Activated CD4-positive, alpha-beta T cell treated with anti-CD3 and anti-CD28 coated beads, Interleukin-2, amount 50 U/mL, for 48 hours (primary cell): ENCODE data around the gene CSNK1G2.
"Not testable (repeated sequence)": the region's sequence is repeated elsewhere in the genome, so short reads cannot be mapped to it uniquely, and the experiment has no call there.

Experiments
- DNase-seq, 2 experiments: peaks; one replicate each; pipeline ENCODE4 v3.0.0-alpha.2; 2020

The CSNK1G2 gene

DNA sequence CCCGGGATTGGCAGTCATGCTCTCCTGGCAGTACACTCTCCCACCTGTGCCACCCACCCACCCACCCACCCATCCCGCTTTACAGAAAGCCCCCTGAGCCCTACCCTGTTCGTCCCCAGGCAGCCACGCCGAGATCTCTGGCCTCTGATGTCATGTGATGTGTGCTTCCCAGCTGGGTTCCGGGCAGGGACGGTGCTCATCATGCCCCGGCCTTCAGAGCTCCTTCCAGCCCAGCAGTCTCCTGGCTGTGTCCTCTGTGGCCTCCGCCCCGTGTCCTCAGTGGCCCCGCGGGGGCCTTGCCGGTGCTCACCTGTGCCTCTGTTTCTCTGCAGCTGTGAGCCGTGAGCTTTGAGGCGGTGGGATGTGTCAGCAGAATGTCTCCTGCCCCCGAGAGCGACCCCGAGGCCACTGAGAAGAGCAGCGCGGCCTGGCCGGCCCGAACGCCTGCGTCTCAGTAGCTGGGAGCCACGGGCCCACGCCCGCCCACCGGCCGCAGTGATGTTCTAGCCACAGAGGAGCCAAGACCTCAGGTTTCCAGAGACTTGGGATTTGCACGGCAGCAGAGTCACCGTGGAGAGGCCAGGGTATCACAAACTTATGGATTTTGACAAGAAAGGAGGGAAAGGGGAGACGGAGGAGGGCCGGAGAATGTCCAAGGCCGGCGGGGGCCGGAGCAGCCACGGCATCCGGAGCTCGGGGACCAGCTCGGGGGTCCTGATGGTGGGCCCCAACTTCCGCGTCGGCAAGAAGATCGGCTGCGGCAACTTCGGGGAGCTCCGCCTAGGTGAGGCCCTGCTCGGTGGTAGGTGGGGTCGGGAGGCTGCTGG lies 28.4 kb downstream of the CSNK1G2 start:
- no peak for DNase-seq

DNA sequence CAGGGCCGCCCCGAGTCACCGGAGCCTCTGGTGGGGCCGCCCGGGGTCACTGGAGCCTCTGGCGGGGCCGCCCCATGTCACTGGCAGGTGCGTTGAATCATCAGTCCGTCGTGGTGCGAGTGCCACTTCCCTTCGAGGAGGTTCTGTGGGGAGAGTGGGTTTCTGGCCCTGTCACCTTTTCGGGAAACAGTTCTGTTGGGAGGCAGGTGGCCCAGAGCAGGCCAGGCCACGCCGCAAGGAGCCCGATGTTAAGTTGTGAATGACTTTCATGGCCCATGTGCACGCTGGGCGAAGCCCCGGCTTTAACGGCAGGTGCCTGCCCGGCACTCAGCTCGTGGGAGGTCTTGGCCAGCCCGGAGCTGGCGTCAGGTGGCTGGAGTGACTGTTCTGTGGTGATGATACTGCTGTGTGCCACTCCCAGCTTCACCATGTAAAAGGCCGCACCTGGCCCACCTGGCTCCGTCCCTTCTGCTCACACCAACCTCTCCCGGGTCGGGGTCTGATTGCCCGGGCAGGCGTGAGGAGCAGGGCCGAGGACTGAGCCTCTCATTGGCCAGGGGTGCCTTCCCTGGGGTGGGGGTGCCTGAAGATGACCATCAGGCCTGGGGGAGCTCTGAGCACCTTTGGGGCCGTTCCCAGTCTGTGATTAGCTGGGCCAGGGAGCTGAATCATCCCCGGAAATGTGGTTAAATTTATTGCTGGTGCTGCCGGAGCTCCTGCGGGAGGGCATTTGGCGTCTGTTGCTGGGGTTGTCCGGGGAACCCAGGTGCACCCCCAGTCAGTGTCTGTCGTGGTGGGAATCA lies 29.2 kb downstream of the CSNK1G2 start:
- DNase-seq: no peak

DNA sequence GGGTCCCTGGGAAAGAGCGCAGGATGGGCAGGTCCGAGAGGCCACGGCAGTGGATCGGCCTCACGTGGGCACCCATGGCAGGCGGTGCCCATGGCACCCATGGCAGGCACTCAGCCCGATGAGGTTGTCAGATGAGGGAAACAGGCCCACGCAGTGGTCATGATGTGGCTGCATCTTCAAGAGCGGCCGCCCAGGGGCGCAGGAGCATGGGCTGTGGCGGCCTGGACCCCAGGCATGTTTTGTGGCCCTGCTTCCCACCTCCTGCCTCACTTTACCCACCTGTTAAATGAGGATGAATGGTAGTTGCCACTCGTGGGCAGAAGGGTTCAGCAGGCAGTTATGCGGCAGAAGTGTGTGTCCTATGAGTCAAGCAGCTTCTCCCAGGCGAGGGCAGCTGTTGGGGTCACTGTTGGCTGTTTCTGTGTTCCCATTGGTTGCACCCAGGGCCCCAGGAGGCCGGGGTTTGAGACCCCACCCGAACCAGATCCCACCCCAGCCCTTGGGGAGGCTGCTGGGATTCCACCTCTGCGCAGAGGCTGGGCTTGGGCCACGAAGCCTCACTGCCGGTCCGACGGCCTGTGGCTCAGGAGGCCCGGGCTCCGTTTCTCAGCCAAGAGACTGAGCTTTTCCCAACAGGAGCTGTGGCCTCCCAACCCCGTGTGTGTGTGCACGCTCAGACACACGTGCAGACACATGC lies 30.0 kb downstream of the CSNK1G2 start:
- DNase-seq: no peak

DNA sequence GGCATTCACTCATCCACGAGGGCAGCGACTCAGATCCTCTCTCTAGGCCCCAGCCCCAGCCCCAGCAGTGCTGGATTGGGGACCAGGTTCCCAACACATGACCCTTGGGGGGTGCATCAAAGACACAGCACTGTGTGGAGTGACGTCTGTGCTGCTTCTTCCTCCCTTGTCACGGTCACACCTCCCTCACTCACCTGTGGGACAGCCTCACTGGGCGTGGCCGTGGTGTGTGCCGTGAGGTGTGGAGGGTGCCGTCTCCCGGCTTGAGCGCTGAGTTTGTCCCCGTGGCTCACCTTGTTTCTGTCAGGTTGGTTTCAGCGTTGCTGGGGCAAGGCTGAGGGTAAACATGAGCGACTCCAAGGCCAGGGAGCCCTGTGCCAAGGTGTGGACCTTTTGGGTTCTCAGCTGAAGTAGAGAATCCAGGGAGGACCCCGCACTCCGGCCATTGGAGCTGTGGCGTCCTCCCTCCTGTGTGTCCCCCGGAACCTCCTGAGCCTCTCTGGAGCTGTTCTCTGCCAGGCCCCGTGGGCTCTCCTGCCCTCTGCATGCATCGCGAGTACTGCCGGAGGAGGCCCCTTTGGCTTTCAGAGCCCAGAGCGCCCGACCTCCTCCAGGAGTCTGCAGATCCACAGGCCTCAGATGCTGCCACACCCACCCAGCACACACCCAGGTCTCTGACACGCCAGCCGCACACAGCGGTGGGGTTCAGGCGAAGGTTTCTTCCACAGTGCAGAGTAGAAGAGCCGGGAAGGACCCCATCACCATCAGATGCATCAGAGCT lies 33.6 kb downstream of the CSNK1G2 start:
- DNase-seq: no peak

DNA sequence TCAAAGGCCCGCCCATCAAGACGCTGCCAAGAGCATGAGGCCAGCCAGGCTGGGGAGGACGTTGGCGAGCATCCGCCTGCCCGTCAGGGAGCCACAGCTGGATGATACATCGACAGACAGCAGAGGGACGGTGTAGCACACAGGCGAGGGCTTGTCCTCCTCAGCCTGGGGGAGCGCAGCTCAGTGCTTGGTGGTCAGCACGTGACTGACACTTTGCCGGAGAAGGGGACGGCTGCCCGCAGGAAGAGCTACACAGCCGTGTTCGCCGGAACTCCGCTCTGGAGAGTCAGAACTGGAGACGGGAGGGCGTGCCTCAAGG lies 34.1 kb downstream of the CSNK1G2 start:
- DNase-seq: no peak

DNA sequence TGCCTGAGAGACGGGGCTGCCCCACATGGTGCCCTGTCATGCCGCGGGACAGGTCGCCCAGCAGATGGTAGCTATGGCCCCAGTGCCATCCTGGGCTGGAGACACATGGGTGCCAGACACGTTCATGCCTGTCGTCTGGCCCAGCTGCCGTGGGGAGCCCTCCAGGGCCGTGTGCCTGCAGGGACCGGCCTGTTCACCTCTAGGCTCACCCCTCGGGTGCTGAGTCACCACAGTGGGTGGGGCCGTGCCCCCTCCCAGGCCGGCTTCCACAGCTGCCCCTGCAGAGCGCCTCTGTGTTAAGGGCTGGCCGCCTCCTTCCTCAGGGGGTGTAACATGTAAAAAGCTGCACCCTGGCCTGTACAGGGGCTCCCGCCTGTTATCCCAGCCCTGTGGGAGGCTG lies 36.1 kb downstream of the CSNK1G2 start:
- no peak for DNase-seq

DNA sequence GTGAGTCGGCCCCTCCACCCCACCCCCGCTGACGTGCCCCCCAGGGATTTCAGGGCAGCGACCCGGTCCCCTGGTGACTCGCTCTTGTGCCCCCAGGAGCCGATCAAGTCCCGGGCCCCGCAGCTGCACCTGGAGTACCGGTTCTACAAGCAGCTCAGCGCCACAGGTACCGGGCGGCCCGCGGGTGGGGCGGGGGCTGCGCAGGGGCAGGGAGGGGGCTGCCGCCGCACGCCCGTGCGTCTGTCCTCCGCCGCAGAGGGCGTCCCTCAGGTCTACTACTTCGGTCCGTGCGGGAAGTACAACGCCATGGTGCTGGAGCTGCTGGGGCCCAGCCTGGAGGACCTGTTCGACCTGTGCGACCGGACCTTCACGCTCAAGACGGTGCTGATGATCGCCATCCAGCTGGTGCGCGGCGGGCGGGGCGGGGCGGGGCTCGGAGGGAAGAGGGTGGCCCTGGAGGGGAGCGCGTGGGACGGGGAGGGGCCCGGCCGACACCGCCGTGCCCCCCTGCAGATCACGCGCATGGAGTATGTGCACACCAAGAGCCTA lies 37.4 kb downstream of the CSNK1G2 start:
- DNase-seq: no peak

DNA sequence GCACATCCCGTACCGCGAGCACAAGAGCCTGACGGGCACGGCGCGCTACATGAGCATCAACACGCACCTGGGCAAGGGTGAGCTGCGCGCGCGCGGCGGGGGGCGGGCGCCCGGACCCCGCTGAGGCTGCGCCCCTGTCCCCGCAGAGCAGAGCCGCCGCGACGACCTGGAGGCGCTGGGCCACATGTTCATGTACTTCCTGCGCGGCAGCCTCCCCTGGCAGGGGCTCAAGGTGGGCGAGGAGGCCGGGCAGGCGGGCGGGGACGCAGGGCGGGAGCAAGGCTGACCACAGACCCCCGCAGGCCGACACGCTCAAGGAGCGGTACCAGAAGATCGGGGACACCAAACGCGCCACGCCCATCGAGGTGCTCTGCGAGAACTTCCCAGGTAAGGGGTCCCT lies 38.0 kb downstream of the CSNK1G2 start:
- DNase-seq: no peak

DNA sequence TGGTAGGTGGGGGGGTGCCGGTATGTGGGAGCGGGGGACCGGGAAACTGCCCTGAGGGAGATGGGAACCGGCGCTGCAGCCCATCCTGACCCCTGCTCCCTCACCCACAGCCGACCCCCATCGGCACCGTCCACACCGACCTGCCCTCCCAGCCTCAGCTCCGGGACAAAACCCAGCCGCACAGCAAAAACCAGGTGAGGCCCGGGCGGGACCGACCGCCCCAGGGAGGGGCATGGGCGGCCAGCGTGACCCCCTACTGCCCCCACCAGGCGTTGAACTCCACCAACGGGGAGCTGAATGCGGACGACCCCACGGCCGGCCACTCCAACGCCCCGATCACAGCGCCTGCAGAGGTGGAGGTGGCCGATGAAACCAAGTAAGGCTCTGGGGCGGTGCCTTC lies 38.7 kb downstream of the CSNK1G2 start:
- DNase-seq: no peak

DNA sequence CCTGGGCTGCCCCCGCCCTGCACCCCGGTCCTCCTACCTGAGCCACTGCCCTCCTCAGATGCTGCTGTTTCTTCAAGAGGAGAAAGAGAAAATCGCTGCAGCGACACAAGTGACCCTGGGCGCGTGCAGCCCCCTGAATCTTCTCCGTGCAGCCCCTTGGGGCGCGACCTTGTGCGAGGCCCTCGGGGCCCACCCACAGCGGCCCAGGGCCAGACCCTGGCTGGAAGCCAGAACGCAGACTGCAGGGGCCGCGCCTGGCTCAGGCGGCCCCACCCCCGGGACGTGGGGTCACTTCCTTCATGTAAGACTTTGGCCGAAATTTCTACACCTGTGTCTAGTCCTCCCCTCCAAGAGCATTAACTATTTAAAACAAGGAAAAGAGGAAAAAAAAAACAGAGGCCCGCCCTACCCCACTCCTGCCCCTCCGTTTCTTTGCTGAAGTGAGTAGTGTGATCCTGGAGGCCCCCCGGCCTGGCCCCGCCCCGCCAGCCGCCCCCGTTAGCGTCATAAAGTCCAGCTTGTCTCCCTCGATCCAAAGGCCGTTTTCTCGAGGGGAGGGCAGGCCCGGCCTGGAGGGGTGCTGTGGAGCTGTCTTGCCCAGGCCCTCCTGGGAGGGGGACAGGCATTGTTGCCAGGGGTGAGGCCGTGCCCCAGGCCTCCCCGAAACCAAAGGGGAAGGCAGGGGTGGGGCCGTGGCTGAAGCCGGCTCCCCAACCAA lies 39.3 kb downstream of the CSNK1G2 start:
- no peak for DNase-seq

DNA sequence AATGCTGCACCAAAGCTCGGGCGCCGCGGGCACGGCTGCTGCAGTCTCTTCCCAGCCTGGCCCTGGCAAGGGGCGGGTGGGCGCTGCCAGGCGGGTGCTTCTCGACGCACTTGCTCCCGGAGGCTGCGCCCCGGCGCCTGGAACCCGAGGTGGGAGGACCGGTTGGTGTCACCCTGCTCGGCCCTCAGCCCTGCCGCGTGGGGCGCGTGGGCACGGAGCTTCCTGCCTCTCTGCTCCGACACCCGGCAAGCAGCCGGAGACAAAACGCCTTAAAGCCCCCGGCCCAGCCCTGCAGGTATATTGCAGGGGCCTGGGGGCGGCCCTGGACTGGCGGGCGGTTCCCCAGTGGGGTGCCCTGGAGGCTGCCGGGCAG lies 39.8 kb downstream of the CSNK1G2 start:
- no peak for DNase-seq

DNA sequence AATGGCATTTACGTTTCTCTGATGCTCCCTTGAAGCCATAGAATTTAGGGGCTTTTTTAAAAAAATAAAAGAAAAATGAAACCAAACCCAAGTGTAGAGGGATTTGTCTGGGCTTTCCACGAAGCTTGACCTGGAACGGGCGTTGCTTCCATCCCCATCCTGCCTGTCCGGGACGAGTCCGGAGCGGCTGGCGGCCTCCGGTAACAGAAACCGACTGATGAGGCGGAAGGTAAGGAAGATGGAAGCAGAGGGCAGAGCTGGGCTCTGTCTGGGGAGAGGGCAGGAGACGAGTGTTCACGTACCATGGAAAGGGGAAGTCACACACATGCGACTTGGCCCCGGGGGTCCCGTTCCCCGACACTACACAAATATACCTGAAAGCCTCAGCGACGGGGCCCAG lies 40.3 kb downstream of the CSNK1G2 start:
- DNase-seq: no peak

DNA sequence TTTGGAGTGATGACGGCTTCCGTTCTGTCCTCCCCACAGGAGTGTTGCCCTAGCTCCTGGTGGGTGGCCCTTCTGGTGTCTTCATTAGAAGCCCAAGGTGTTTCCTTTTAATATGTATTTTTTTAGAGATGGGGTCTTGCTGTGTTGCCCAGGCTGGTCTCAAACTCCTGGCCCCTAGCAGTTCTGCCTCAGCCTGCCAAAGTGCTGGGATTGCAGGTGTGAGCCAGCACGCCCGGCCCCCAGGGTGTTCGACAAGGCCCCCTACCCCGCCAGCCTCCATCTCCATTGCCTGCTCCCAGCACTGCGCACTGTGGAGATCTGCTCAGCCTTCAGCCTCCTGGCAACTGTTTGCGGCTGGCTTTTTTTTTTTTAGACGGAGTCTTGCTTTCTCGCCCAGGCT lies 43.4 kb downstream of the CSNK1G2 start:
- no peak for DNase-seq

DNA sequence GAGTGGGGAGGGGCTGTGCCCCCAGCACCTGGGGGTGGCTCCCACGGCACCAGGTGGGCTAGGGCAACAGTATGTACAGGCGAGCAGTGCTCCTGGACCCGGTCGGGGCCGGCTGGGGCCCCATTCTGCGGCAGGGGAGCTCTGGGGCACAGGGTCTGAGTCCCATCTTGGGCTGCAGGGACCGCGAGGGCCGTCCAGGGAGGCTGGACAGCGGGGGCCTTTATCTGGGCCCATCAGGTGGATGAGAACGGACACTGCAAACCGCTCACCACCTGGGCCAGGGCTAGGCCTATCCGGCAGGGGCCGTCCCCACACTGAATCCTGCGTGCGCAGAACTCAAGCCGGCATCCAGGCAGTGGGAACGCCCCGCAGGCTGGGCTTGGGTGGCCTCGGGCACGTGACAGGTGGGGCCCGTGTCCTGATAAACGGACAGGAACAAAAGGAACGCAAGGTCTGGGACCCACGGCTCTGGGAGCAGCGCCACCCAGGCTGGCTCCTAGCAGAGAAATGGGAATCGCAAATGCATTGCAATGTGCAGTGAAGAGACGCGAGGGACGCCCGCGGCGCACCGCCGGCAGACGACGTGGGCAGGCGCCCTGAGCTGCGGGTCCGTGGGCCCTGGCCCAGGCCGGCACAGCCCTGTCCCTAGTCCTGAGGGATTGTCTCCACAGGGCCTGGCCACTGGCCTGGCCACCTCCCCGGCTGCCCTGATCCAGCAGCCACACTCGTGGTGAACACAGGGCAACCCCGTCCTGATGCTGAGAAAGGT lies 44.8 kb downstream of the CSNK1G2 start:
- DNase-seq: no peak

DNA sequence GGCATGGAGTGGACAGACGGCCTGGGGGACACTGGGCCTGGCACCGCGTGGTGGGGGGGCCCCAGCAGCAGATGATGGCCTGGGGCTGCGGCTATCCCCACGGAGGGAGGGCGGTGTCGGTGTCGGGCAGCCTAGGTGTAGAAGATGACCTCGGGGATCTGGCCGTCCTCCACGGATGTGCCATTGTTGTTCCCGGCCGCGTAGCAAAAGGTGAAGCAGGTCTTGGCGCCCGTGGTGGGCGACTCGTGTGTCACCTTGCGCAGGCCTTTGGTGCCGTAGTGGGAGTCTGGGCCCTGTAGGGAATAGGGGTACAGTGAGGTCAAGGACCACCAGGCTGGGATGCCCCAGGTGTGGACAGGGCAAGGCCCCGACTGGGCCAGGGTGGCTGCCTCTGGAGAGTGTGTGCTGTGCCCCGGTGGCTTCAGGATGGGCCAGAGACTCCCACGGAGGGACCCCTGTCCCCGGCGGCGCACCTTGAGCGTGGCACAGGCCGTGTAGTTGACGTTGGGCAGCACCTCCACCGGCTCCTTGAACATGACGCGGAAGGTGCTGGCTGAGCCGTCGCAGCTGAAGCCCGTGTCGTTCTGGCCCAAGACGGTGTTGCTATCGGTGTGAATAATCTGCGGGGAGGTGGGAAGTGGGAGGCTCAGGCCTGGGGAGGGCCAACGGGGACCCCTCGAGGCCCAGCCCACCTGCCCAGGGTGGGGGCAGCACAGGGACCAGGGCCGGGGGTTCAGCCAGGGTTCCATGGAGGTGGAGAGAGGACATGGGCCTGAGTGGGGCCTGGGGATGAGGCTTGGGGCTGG lies 45.6 kb downstream of the CSNK1G2 start:
- no peak for DNase-seq

DNA sequence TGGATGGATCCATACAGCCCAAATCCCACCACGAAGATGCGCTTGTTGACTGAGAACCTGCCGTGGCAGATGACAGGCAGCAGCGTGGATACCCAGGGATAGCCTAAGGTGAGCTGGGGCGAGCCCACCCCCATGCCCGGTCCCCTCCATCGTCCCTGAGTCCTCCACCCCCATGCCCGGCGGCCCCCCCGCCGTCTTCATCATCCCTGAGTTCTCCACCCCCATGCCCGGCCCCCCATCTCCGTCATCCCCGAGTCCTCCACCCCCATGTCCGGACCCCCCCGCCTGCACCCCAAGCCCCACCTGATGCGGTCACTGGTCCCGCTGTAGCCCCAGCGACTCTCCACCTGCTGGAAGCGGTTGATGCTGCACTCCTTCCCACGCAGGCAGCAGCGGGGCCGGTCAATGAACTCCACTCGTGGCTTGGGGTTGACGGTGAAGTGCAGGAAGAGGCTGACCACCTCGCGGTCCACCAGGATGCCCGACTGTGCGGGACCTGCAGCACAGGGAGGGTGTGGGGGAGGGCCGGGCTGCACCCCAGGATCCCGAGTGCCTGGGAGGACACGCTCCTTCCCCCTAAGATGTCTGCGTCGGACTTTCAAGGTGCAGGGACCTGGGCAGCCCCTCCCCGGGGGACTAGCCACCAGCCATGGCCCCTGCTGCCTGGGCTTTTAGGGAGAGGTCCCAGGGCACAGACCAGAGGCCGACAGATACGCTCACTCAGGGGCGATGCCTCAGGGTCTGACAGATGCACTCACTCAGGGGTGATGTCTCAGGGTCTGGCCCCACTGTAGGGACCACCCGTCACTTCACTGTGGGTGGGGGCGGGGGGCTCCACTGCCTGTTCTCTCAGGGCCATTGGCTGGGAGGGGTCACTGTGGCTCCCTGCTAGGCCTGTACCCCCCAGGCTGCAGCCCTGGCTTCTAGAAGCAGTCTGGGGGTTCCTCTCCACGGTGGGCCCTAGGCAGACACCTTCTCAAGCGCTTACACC lies 46.5 kb downstream of the CSNK1G2 start:
- DNase-seq: no peak

DNA sequence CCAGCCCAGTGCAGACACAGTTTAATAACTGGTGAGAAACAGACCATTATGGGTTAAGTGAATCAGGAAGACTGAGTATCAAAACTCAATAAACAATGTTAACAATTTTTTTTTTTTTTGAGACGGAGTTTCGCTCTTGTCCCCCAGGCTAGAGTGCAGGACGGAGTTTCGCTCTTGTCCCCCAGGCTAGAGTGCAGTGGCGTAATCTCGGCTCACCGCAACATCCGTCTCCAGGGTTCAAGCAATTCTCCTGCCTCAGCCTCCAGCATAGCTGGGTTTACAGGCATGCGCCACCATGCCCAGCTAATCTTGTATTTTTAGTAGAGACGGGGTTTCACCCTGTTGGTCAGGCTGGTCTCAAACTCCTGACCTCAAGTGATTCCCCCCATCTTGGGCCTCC lies 47.5 kb downstream of the CSNK1G2 start:
- DNase-seq: not testable (repeated sequence)

DNA sequence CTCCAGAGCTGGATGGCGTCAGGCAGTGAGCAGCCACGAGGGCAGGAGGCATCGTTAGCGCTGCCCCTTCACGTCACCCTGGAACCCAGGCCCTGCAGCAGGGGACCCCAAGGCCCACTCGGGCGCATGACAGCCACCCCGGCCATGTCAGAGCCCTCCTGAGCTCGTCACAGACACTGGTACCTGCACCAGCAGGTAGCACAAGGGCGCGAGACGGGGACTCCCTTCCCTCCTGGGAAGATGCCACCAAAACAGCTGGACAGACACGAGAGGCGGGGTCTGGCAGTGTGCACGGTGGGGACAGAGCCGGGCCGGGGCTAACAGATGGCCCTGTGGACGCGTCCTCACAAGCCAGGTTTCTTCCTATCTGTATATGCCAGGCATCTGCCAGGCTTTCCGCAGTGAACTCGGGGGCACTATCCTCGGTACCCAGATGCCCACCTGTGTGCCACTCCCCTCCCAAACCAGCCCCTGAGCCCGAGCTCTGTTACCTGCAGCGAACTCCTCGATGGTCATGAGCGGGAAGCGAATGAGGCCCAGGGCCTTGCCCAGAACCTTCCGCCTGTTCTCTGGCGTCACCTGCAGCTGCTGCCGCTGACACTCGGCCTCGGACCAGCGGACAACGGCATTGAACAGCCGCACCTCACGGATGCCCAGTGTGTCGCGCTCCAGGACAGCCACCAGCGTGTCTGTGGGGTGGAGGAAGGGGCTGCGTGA lies 48.7 kb downstream of the CSNK1G2 start:
- no peak for DNase-seq
